Adrenal gland (tissue), 12 donors: ENCODE data around the gene ZP1. TPM values are rescaled to one million over a fixed set of nuclear protein-coding genes. Genes with fewer than 3 reads are reported as not detected.

Source experiments
- DNase-seq, 7 donors: peaks; one replicate each; pipeline ENCODE4 v3.0.0-alpha.2; 2019 to 2020
- H3K27ac ChIP-seq, 5 donors: fragments of 200-600 bp; sonication (generic) in 4 of 5; 1 replicate in 3 of 5; 2 replicates in 2 of 5; pipeline versions ENCODE4 v1.5.1 to v1.8.0; 2016 to 2020; ENCODE audit warnings: mild to moderate bottlenecking in 1 of 5
- H3K27me3 ChIP-seq: fragments of 200-600 bp; 2 replicates; pipeline ENCODE4 v1.8.0; 2021
- H3K36me3 ChIP-seq, 2 donors: fragments of 200-600 bp; replicated peaks in 1 of 2; 1 replicate in 1 of 2; 2 replicates in 1 of 2; pipeline versions ENCODE4 v1.5.1 to v1.8.0; 2018 to 2022
- H3K4me1 ChIP-seq, 2 donors: fragments of 200-600 bp; replicated peaks in 1 of 2; 1 replicate in 1 of 2; 2 replicates in 1 of 2; pipeline versions ENCODE4 v1.5.1 to v1.8.0; 2018 to 2021
- H3K4me3 ChIP-seq, 4 donors: fragments of 200-600 bp; sonication (generic) in 3 of 4; one replicate each; pipeline ENCODE4 v1.5.1; 2016 to 2018
- H3K9me3 ChIP-seq, 3 donors: fragments of 200-600 bp; sonication (generic) in 1 of 3; replicated peaks in 1 of 3; 1 replicate in 2 of 3; 2 replicates in 1 of 3; pipeline versions ENCODE4 v1.5.1 to v1.8.0; 2016 to 2021
- POLR2A ChIP-seq, 2 donors: fragments of 450-650 bp; IDR thresholded peaks; one replicate each; pipeline ENCODE4 v1.6.1; 2017; ENCODE audit warnings: antibody characterized with exemption in 2 of 2, mild to moderate bottlenecking in 2 of 2, moderate library complexity in 1 of 2
- WGBS, 4 donors: extraction: QIAGEN DNeasy Blood & Tissue Kit in 2 of 4; methylation state at CpG; one replicate each; pipeline versions ENCODE4 v1.1.5 to v1.1.7; 2013 to 2017; 5-methylcytosine and 5-hydroxymethylcytosine counted together
- intact Hi-C, 2 donors: fragments of 100-400 bp; cut with DNase I; formaldehyde crosslinking; loops; one replicate each; pipeline versions ENCODE4 v1.14.1 to v1.15.0; 2022 to 2023
- polyA plus RNA-seq, 3 donors: library from polyadenylated mRNA; stranded (reverse); fragments of 200-250 nt in 2 of 3; fragments of 350-450 nt in 1 of 3; fragmentation: Illumina TruSeq in 1 of 3; extraction: RNeasy Lipid Tissue Mini Kit (QIAGEN cat#74804) in 1 of 3; gene quantifications; one replicate each; pipeline ENCODE4 v1.2.3, GENCODE V29; 2013 to 2014
- total RNA-seq, 9 donors: library from RNA; depleted of rRNA in 4 of 9; stranded (reverse); fragments of >200 nt in 4 of 9; fragments of 120-200 nt in 1 of 9; fragmentation: NEBNext Ultra II Directional in 1 of 9; extraction: Animal tissue kit (Norgen Biotek cat#: 25700) in 1 of 9; gene quantifications; one replicate each; pipeline versions ENCODE4 v1.1.0 to v1.2.4, GENCODE V29; 2013 to 2023
- TF ChIP-seq, protein P1 (sequence below), 6 experiments: fragments of 450-650 bp in 4 of 6; fragments of 200-600 bp in 2 of 6; sonication (generic) in 1 of 6; IDR thresholded peaks; 1 replicate in 5 of 6; 2 replicates in 1 of 6; pipeline versions ENCODE4 v1.5.1 to v1.8.0; 2016 to 2021; ENCODE audit warnings: antibody characterized with exemption in 6 of 6, mild to moderate bottlenecking in 2 of 6, moderate library complexity in 1 of 6
- donor health status: healthy with polysubstance abuse.
- donor health status: Bipolar disorder and iron deficiency.
- donor health status: DM: yes; HTN: yes; CAD: no.
- donor health status: DM: no; HTN: no; CAD: no.
- donor health status: DM: no; HTN: no; CAD: no.
- donor health status: DM: yes; HTN: yes; CAD: no.

Gene ZP1
- total and polyA plus RNA-seq, 12 donors, result 0.24 to 6.3 (median 0.71) TPM; not detected in 2

- DNase-seq, result no peak
- H3K9me3 ChIP-seq, result no peaks in the 10 kb centered on the region
- H3K4me1 ChIP-seq, result peaks cover 17 to 30% of the 10 kb centered on the region in 2 donors
- TF ChIP-seq POLR2A (IDR thresholded peaks at IDR 0.05), result no peak
- TF ChIP-seq, protein P1, sequence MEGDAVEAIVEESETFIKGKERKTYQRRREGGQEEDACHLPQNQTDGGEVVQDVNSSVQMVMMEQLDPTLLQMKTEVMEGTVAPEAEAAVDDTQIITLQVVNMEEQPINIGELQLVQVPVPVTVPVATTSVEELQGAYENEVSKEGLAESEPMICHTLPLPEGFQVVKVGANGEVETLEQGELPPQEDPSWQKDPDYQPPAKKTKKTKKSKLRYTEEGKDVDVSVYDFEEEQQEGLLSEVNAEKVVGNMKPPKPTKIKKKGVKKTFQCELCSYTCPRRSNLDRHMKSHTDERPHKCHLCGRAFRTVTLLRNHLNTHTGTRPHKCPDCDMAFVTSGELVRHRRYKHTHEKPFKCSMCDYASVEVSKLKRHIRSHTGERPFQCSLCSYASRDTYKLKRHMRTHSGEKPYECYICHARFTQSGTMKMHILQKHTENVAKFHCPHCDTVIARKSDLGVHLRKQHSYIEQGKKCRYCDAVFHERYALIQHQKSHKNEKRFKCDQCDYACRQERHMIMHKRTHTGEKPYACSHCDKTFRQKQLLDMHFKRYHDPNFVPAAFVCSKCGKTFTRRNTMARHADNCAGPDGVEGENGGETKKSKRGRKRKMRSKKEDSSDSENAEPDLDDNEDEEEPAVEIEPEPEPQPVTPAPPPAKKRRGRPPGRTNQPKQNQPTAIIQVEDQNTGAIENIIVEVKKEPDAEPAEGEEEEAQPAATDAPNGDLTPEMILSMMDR (IDR thresholded peaks at IDR 0.05), result no peak
- WGBS, 4 donors, result 71 to 84% (median 79%) methylated on average over 7 to 13 of the region's 13 CpGs
- no peak overlapping the region for H3K4me3 ChIP-seq
- intact Hi-C loops, result no loop called here
- H3K36me3 ChIP-seq, result peaks cover 0 to 39% of the 10 kb centered on the region in 2 donors
- H3K27me3 ChIP-seq, result no peaks in the 10 kb centered on the region
- no peak overlapping the region for H3K27ac ChIP-seq
Measured at GRCh38 chr11:60847281-60847680, 20.1 kb upstream of the ZP1 start.

DNA sequence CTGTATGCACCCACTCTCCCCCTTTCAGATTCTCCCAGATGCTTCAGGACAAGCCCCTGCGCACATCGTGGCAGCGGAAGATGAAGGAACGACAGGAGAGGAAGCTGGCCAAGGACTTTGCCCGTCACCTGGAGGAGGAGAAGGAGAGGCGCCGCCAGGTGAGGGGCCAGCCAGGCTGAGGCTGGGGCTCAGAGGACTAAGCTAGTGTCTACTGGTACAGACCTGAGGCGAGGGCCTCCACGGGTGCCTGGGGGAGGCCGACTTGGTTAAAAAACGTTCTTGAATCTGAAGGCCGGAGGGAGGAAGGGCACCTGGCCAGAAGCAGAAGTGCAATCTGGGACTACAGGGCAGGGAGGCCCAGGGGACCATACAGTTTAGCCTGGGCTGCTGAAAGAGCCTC lies 19.4 kb upstream of the ZP1 start:
- Histone ChIP-seq H3K9me3 (no peaks in the 10 kb centered on the region), H3K27ac (no peak overlapping the region), H3K4me1 (peaks cover 14 to 25% of the 10 kb centered on the region in 2 donors), H3K4me3 (no peak overlapping the region), H3K27me3 (no peaks in the 10 kb centered on the region), H3K36me3 (peaks cover 0 to 39% of the 10 kb centered on the region in 2 donors)
- intact Hi-C loops, result no loop called here
- WGBS, 4 donors, result 72 to 76% (median 74%) methylated on average over 12 of the region's 12 CpGs
- no peak for TF ChIP-seq POLR2A (IDR thresholded peaks at IDR 0.05)
- TF ChIP-seq, protein P1 (IDR thresholded peaks at IDR 0.05), result no peak
- no peak for DNase-seq

DNA sequence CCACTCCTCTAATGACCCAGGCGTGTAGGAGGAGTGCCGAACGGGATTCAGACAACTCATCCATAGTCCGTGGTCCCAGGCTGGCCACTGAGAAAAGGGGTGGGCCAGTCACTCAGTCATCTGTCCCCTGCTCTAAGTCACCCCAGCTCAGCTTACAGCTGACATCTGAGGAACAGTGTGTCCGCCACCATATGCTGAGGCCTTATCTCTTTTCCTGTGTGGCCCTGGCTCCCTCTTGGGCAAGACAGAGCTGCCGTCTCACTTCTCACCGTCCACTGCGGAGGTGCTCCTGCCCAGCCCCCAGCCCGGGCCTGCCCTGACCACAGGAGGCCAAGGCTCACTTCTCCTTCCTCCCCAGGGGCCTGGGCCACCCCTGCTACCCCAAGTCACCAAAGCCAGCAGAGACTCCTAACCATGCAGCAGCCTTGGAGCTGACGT lies 18.6 kb upstream of the ZP1 start:
- H3K27me3 ChIP-seq, result no peaks in the 10 kb centered on the region
- no peak for DNase-seq
- no peaks in the 10 kb centered on the region for H3K9me3 ChIP-seq
- TF ChIP-seq POLR2A (IDR thresholded peaks at IDR 0.05), result no peak
- TF ChIP-seq, protein P1 (IDR thresholded peaks at IDR 0.05), result no peak
- no peak overlapping the region for H3K4me3 ChIP-seq
- peaks cover 0 to 39% of the 10 kb centered on the region in 2 donors for H3K36me3 ChIP-seq
- no peak overlapping the region for H3K27ac ChIP-seq
- peaks cover 5 to 16% of the 10 kb centered on the region in 2 donors for H3K4me1 ChIP-seq
- intact Hi-C loops, result no loop called here
- WGBS, 4 donors, result 71 to 83% (median 78%) methylated on average over 9 to 10 of the region's 10 CpGs

DNA sequence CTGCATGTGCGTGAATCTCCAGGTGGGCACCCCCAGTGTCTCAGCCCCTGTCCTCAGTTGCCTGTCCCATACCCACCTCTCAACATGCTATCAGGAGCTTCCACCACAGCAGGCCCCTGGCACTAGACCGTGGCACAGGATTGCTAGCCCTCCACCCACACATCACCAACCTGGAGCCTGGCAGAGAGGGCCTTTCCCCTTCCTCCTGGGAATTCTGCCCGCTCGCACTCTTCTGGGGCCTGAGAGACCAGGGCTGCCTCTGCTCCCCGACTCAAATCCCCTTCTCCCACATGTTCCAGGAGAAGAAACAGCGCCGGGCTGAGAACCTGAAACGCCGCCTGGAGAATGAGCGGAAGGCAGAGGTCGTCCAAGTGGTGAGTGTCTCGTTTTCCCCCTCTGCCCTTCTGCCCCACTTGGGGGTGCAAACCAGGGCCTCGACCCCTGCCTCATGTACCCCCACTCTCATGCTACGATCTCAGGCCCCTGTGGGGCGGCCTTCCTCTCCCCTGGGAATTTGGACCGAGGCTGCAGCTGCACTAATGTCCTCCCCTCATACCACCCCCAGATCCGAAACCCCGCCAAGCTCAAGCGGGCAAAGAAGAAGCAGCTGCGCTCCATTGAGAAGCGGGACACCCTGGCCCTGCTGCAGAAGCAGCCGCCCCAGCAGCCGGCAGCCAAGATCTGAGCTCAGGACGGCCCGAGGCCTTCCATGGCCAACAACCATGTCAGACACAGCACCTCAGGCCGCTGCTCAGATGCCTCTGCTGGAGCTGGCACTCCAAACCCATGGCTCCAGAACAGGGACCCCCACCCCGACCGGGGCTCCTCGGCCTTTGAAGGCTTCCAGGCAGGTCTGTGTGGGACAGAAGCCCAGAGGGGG lies 17.5 kb upstream of the ZP1 start:
- peaks cover 0 to 39% of the 10 kb centered on the region in 2 donors for H3K36me3 ChIP-seq
- intact Hi-C loops, result no loop called here
- no peaks in the 10 kb centered on the region for H3K27me3 ChIP-seq
- 89 to 94% (median 91%) methylated on average over 20 to 29 of the region's 29 CpGs for WGBS, 4 donors
- DNase-seq, result no peak
- no peak overlapping the region for H3K27ac ChIP-seq
- H3K9me3 ChIP-seq, result no peaks in the 10 kb centered on the region
- H3K4me3 ChIP-seq, result no peak overlapping the region
- TF ChIP-seq, protein P1 (IDR thresholded peaks at IDR 0.05), result no peak
- TF ChIP-seq POLR2A (IDR thresholded peaks at IDR 0.05), result no peak
- H3K4me1 ChIP-seq, result peaks cover 0 to 5% of the 10 kb centered on the region in 2 donors
